ENCODE results near the gene RPS18. TPM values are rescaled to one million over a fixed set of nuclear protein-coding genes. Genes with fewer than 3 reads are reported as not detected.

RPS18 gene
- polyA plus RNA-seq, 3 donors, result 2,430 to 3,295 (median 2,894) TPM

DNA sequence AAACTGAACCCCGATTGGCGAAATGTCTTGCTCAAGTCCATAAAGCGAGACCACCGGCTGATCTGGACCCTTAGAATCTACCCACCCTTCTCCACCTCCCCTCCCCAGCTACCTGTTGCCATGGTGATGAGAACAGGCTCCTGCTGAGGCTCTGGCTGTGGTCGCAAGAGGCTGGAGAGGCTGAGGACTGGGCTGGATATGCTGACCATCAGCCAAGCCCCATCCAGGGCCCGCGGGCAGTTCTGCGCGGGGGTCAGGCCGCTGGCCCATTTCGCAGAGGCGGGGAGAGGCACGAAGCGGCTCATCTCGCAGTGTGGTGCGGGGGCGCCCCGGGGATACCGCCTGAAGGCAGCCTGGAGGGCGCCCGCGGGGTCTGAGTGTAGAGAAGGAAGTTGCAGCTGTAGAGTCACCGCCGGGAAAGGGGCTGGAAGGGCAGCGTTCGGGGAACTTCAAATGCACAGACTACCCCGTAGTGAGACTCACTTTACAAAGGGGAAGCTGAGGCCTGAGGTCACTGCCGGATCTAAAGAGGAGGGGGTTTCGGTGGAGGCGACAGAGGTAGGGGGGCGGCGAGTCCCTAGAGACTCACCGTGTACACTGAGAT is 41.3 kb downstream of the RPS18 start:
- WGBS (ENCODE audit: insufficient coverage), result 0% methylated on average over 33 of the region's 33 CpGs
- Histone ChIP-seq H3K27ac (ENCODE audit: low read depth in 1 of 2, low read length in 2 of 2) (peak overlapping the region; percentile 98 to 100), H3K4me1 (ENCODE audit: control insufficient read depth in 1 of 2, insufficient read depth in 2 of 2, low read length in 2 of 2) (peaks cover 41 to 45% of the 10 kb centered on the region in 2 donors), H2AFZ (ENCODE audit: insufficient read depth, low read depth, low read length, poor library complexity, severe bottlenecking) (peak overlapping the region; percentile 57), H4K20me1 (ENCODE audit: insufficient read depth, low read length) (peaks cover 61% of the 10 kb centered on the region), H3K79me2 (ENCODE audit: insufficient read depth, low read length) (peaks cover 86% of the 10 kb centered on the region), H3K9me3 (replicated peaks in 1 of 2; ENCODE audit: control insufficient read depth in 1 of 2, insufficient read depth in 1 of 2, low read length in 2 of 2) (no peaks in the 10 kb centered on the region), H3K27me3 (ENCODE audit: control insufficient read depth in 2 of 2, insufficient read depth in 2 of 2, low read length in 2 of 2) (no peaks in the 10 kb centered on the region), H3K36me3 (replicated peaks in 1 of 2; ENCODE audit: control insufficient read depth in 1 of 2, insufficient read depth in 2 of 2, low read length in 2 of 2) (peaks cover 10 to 35% of the 10 kb centered on the region in 2 donors), H3K4me2 (replicated peaks; ENCODE audit: extremely low read depth, low read length, poor library complexity, severe bottlenecking) (peak overlapping the region; percentile 90), H3K9ac (ENCODE audit: insufficient read depth, low read length, poor library complexity, severe bottlenecking) (peak overlapping the region; percentile 98), H3K4me3 (replicated peaks in 1 of 3; ENCODE audit: low read depth in 2 of 3, low read length in 3 of 3) (peak overlapping the region; percentile 75 to 98 (median 96))
- Mint-ChIP-seq H3K27me3 (ENCODE audit: low read depth in 3 of 3) (peaks cover 0 to 1% (median 0%) of the 10 kb centered on the region in 3 donors), H3K36me3 (peaks cover 24 to 48% of the 10 kb centered on the region in 2 donors), H3K27ac (peak overlapping the region; percentile 95 to 100 (median 99)), H3K4me1 (peaks cover 53% of the 10 kb centered on the region), H3K9me3 (peaks cover 0 to 6% (median 0%) of the 10 kb centered on the region in 7 donors), H3K4me3 (peak overlapping the region; percentile 98)
- DNase-seq, result peak; percentile 78 to 93 (median 81)
- intact Hi-C loops (cut with micrococcal nuclease), result loop anchor here in 1 of 2 donors (1.0 to 10.0 kb wide), 2 partner anchors 13 to 102 kb away; partner anchors contain the start of genes CUTA and PHF1
- TF ChIP-seq, protein P1, sequence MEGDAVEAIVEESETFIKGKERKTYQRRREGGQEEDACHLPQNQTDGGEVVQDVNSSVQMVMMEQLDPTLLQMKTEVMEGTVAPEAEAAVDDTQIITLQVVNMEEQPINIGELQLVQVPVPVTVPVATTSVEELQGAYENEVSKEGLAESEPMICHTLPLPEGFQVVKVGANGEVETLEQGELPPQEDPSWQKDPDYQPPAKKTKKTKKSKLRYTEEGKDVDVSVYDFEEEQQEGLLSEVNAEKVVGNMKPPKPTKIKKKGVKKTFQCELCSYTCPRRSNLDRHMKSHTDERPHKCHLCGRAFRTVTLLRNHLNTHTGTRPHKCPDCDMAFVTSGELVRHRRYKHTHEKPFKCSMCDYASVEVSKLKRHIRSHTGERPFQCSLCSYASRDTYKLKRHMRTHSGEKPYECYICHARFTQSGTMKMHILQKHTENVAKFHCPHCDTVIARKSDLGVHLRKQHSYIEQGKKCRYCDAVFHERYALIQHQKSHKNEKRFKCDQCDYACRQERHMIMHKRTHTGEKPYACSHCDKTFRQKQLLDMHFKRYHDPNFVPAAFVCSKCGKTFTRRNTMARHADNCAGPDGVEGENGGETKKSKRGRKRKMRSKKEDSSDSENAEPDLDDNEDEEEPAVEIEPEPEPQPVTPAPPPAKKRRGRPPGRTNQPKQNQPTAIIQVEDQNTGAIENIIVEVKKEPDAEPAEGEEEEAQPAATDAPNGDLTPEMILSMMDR (IDR thresholded peaks at IDR 0.05), result no peak

DNA sequence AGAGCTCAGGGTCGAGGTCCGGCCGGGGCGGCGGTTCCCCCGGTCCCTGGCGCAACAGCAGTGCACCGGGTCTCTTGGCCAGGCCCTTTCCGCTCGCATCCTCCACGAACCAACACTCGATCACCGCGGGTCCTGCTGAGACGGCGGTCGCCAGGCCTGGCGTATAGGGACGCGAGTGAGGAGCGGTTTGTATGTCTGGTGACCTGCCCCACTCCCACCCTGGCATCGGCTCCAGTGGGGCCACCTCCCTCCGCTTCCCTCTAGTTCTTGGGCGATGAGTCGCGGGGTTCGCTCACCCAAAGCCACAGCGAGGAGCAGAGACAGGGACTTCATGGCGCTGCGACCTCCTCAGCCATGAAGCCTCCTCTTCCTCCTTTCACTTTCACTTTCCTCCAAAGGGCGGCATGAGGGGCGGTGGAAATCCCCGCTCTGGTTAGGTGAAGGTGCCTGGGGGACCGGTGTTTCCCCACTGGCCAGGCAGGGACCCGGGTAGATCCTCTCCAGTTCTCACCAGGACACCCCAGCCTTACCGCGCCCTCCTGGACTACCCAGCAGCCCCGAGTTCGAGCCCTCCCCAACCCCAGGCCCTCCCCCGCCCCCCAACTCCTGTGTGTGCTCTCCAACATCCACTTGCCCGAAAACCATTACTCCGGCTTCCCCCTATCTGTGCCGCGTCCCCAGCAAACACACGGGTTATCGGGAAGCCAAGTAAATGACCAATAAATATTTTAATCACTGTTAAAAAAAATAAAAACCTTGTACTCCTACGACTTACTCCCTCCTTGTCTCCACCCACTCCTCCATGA is 42.0 kb downstream of the RPS18 start, which contains the start of gene TAPBP:
Gene TAPBP, minus strand, starts transcription at position 370 of the 806 bp plus-strand sequence. Its CDS starts 37 bp downstream, at position 333.
- DNase-seq, result peak; percentile 74 to 91 (median 79)
- Histone ChIP-seq H3K4me1 (ENCODE audit: control insufficient read depth in 1 of 2, insufficient read depth in 2 of 2, low read length in 2 of 2) (peaks cover 49 to 52% of the 10 kb centered on the region in 2 donors), H3K9me3 (replicated peaks in 1 of 2; ENCODE audit: control insufficient read depth in 1 of 2, insufficient read depth in 1 of 2, low read length in 2 of 2) (no peaks in the 10 kb centered on the region), H3K27ac (ENCODE audit: low read depth in 1 of 2, low read length in 2 of 2) (peak within 1 kb of the TSS; percentile 98 to 100), H3K36me3 (replicated peaks in 1 of 2; ENCODE audit: control insufficient read depth in 1 of 2, insufficient read depth in 2 of 2, low read length in 2 of 2) (peaks cover 8 to 33% of the 10 kb centered on the region in 2 donors), H2AFZ (ENCODE audit: insufficient read depth, low read depth, low read length, poor library complexity, severe bottlenecking) (peak within 1 kb of the TSS; percentile 57), H3K9ac (ENCODE audit: insufficient read depth, low read length, poor library complexity, severe bottlenecking) (peak within 1 kb of the TSS; percentile 98), H4K20me1 (ENCODE audit: insufficient read depth, low read length) (peaks cover 59% of the 10 kb centered on the region), H3K79me2 (ENCODE audit: insufficient read depth, low read length) (peaks cover 85% of the 10 kb centered on the region), H3K4me3 (replicated peaks in 1 of 3; ENCODE audit: low read depth in 2 of 3, low read length in 3 of 3) (peak within 1 kb of the TSS; percentile 75 to 98 (median 96)), H3K4me2 (replicated peaks; ENCODE audit: extremely low read depth, low read length, poor library complexity, severe bottlenecking) (peak within 1 kb of the TSS; percentile 90), H3K27me3 (ENCODE audit: control insufficient read depth in 2 of 2, insufficient read depth in 2 of 2, low read length in 2 of 2) (no peaks in the 10 kb centered on the region)
- H3K9me3 Mint-ChIP-seq, result peaks cover 0 to 6% (median 1%) of the 10 kb centered on the region in 7 donors
- WGBS (ENCODE audit: insufficient coverage), result 0% methylated on average over 28 of the region's 47 CpGs
- peak within 1 kb of the TSS; percentile 98 for H3K4me3 Mint-ChIP-seq
- intact Hi-C loops (cut with micrococcal nuclease), result loop anchor here in 1 of 2 donors (1.0 to 10.0 kb wide), 2 partner anchors 14 to 101 kb away; partner anchors contain the start of genes CUTA and PHF1
- H3K4me1 Mint-ChIP-seq, result peaks cover 57% of the 10 kb centered on the region
- peak within 1 kb of the TSS; percentile 95 to 100 (median 99) for H3K27ac Mint-ChIP-seq
- TF ChIP-seq, protein P1 (IDR thresholded peaks at IDR 0.05), result no peak
- H3K36me3 Mint-ChIP-seq, result peaks cover 23 to 48% of the 10 kb centered on the region in 2 donors
- peaks cover 0 to 1% (median 0%) of the 10 kb centered on the region in 3 donors for H3K27me3 Mint-ChIP-seq (ENCODE audit: low read depth in 3 of 3)
